HT1080 (cell line): ENCODE measurements around the gene IFT25. TPM values are rescaled to one million over a fixed set of nuclear protein-coding genes. Genes with fewer than 3 reads are reported as not detected.

ENCODE experiments used
- DNase-seq: peaks from one replicate; pipeline ENCODE4 v3.0.0-alpha.2; 2015; ENCODE audit warnings: low read depth
- total RNA-seq: library from RNA; depleted of rRNA; stranded (reverse); fragments of >200 nt; shearing (Covaris generic); gene quantifications from 2 replicates; pipeline ENCODE4 v1.2.3, GENCODE V29; 2014

IFT25 gene
- total RNA-seq, 1 experiment from 2014 or later, result 58.5 TPM

GRCh38 chr1:53957194-53957818 lies 11.8 kb upstream of the IFT25 start:
- DNase-seq, result peak; percentile 80

GRCh38 chr1:53956308-53957168 lies 11.0 kb upstream of the IFT25 start:
- DNase-seq, result no peak

- DNase-seq, result no peak
These were observed 8.6 kb upstream of the IFT25 start for GRCh38 chr1:53954128-53954527.

GRCh38 chr1:53951697-53952096 lies 6.2 kb upstream of the IFT25 start:
- no peak for DNase-seq

GRCh38 chr1:53949023-53949990 lies 3.8 kb upstream of the IFT25 start:
- peak; percentile 33 for DNase-seq

GRCh38 chr1:53948291-53948690 lies 2.8 kb upstream of the IFT25 start:
- DNase-seq, result no peak

GRCh38 chr1:53947172-53947907 lies 1.8 kb upstream of the IFT25 start:
- DNase-seq, result no peak

- no peak for DNase-seq
These were observed 1.0 kb upstream of the IFT25 start, which contains the start of gene LRRC42 for GRCh38 chr1:53946252-53947171. TSS of gene LRRC42 (plus strand) at chr1:53946350. CDS start at chr1:53952000, 5,650 bp downstream.

GRCh38 chr1:53945183-53945432 lies 391 bp downstream of the IFT25 start:
- DNase-seq, result no peak

GRCh38 chr1:53944469-53945182 lies 873 bp downstream of the IFT25 start:
- no peak for DNase-seq

GRCh38 chr1:53943490-53944043 lies 1.9 kb downstream of the IFT25 start:
- DNase-seq, result no peak

- DNase-seq, result no peak
These were observed 2.4 kb downstream of the IFT25 start for GRCh38 chr1:53943090-53943489.

- no peak for DNase-seq
These were observed 3.2 kb downstream of the IFT25 start for GRCh38 chr1:53942127-53942957.

- DNase-seq, result no peak
These were observed 7.2 kb downstream of the IFT25 start for GRCh38 chr1:53938136-53938830.

- no peak for DNase-seq
These were observed 9.1 kb downstream of the IFT25 start for GRCh38 chr1:53936430-53936829.

- no peak for DNase-seq
These were observed 11.2 kb downstream of the IFT25 start for GRCh38 chr1:53934170-53934765.

- DNase-seq, result no peak
These were observed 14.0 kb downstream of the IFT25 start for GRCh38 chr1:53931523-53931922.
